Natural killer cell treated with Interleukin-12 subunit alpha and Interleukin-12 subunit beta and Interleukin-15 and Interleukin-18, amount 100 ng/mL, for 72 hours (primary cell): Measurements from ENCODE around the gene ZNF615. TPM values are rescaled to one million over a fixed set of nuclear protein-coding genes. Genes with fewer than 3 reads are reported as not detected.
A peak's percentile ranks its signal among the peaks of the same experiment; 100 is the strongest.
"Not testable (repeated sequence)": the region's sequence is repeated elsewhere in the genome, so short reads cannot be mapped to it uniquely, and the experiment has no call there.

Source experiments
- ATAC-seq, 2 donors: fragments of 150-1000 bp; cut with Tn5 transposase in 1 of 2; sonication (Bioruptor Pico), chemical (Tn5 transposase) in 1 of 2; 2 replicates each; pipeline ENCODE4 v1.10.0; 2021
- DNase-seq: peaks from one replicate; pipeline ENCODE4 v3.0.0; 2022; ENCODE audit warnings: low spot score
- H3K27ac Mint-ChIP-seq, 2 donors: 1 replicate in 1 of 2; 2 replicates in 1 of 2; pipeline ENCODE4 v1.8.0; 2022; ENCODE audit warnings: mixed read lengths in 2 of 2, mild to moderate bottlenecking in 1 of 2, moderate library complexity in 1 of 2
- H3K27me3 Mint-ChIP-seq, 2 donors: 1 replicate in 1 of 2; 2 replicates in 1 of 2; pipeline ENCODE4 v1.8.0; 2022; ENCODE audit warnings: mixed read lengths in 2 of 2
- H3K36me3 Mint-ChIP-seq: one replicate; pipeline ENCODE4 v1.8.0; 2022; ENCODE audit warnings: mixed read lengths
- H3K4me1 Mint-ChIP-seq, 2 donors: 1 replicate in 1 of 2; 2 replicates in 1 of 2; pipeline ENCODE4 v1.8.0; 2022; ENCODE audit warnings: low read depth in 2 of 2, mixed read lengths in 2 of 2, mild to moderate bottlenecking in 1 of 2
- H3K4me3 Mint-ChIP-seq: one replicate; pipeline ENCODE4 v1.8.0; 2022; ENCODE audit warnings: mixed read lengths
- H3K9me3 Mint-ChIP-seq: 2 replicates; pipeline ENCODE4 v1.8.0; 2022; ENCODE audit warnings: mixed read lengths
- total RNA-seq, 2 donors: library from RNA; stranded (reverse); gene quantifications; one replicate each; pipeline ENCODE4 v1.2.3, GENCODE V29; 2022

ZNF615 gene
- total RNA-seq, 2 donors from 2014 or later, result 6.8 to 12.9 TPM

- DNase-seq (no peak), ATAC-seq (no peak)
- Mint-ChIP-seq H3K4me1 (peaks cover 19 to 22% of the 10 kb centered on the region in 2 donors), H3K36me3 (peaks cover 42% of the 10 kb centered on the region), H3K4me3 (no peak overlapping the region), H3K9me3 (peaks cover 4% of the 10 kb centered on the region), H3K27me3 (no peaks in the 10 kb centered on the region), H3K27ac (no peak overlapping the region)
These were observed 2.7 kb upstream of the ZNF615 start for GRCh38 chr19:52010674-52011073.

DNA sequence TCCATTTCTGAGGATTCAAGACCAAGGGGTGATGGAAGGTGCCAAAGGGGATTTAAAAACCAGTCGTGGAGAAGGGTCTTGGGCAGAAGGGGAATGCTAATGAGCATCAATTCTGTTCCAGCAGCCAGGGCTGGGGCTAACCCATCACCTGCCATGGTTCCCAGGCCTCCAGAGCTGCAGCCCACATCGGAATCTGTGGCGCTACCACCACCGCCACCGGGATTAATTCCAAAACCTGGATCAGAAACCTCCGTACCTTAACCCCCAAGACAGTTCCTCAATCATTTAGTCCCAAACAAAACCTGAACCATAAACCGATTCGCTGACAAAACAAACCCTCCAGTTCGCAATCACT is 583 bp downstream of the ZNF615 start:
- Mint-ChIP-seq H3K4me3 (peak overlapping the region; percentile 100), H3K9me3 (peaks cover 4% of the 10 kb centered on the region), H3K27me3 (no peaks in the 10 kb centered on the region), H3K36me3 (peaks cover 41% of the 10 kb centered on the region), H3K4me1 (peaks cover 19 to 22% of the 10 kb centered on the region in 2 donors), H3K27ac (peak overlapping the region; percentile 89 to 90)
- DNase-seq (no peak), ATAC-seq (no peak)

DNA sequence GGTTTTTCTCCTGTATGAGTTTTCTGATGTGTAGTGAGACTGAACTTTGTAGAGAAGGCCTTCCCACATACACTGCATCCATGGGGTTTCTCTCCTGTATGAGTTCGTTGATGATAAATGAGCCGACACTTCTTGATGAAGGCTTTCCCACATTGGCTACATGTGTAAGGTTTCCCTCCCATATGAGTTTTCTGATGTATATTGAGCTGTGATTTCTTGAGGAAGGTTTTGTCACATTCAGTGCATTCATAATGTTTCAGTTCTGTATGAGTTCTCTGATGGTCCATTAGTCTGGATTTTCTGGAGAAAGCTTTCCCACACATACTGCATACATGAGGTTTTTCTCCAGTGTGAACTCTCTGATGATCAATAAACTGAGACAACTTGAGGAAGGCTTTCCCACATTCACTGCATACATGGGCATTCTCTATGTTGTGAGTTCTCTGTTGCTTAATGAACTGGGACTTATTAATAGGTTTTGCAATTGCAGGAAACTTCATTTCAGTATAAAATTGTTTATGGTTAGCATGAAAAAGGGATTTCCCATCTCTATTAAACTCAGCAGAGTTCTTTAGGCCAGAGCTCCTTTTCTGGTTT is 13.9 kb downstream of the ZNF615 start:
- Mint-ChIP-seq H3K4me1 (no peaks in the 10 kb centered on the region), H3K27me3 (no peaks in the 10 kb centered on the region), H3K27ac (no peak overlapping the region), H3K9me3 (peaks cover 29% of the 10 kb centered on the region), H3K36me3 (peaks cover 75% of the 10 kb centered on the region), H3K4me3 (no peak overlapping the region)
- ATAC-seq, result no peak
- no peak for DNase-seq

DNA sequence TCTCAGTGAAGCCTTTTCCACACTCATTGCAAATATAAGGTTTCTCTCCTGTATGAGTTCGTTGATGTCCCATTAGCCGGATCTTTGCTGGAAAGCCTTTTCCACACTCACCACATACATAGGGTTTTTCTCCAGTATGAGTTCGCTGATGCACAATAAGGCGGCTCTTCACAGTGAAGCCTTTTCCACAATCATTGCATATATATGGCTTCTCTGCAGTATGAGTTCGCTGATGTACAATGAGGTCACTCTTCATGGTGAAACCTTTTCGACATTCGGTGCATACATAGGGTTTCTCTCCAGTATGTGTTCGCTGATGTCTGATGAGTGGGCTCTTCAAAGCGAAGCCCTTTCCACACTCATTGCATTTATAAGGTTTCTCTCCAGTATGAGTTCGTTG is 14.6 kb downstream of the ZNF615 start:
- DNase-seq (no peak), ATAC-seq (no peak)
- no peaks in the 10 kb centered on the region for H3K27me3 Mint-ChIP-seq
- no peak overlapping the region for H3K4me3 Mint-ChIP-seq
- H3K9me3 Mint-ChIP-seq, result peaks cover 31% of the 10 kb centered on the region
- no peaks in the 10 kb centered on the region for H3K4me1 Mint-ChIP-seq
- H3K27ac Mint-ChIP-seq, result no peak overlapping the region
- peaks cover 77% of the 10 kb centered on the region for H3K36me3 Mint-ChIP-seq

GRCh38 chr19:51986309-51987291 is 21.4 kb downstream of the ZNF615 start, which contains the start of gene ZNF350:
TSS of gene ZNF350 (minus strand) at chr19:51986840. CDS start at chr19:51974360, 12,480 bp downstream.
- peak within 1 kb of the TSS; percentile 96 for H3K4me3 Mint-ChIP-seq
- peak; percentile 91 for DNase-seq
- peak within 1 kb of the TSS; percentile 75 to 92 for H3K27ac Mint-ChIP-seq
- peaks cover 24% of the 10 kb centered on the region for H3K9me3 Mint-ChIP-seq
- peak; percentile 100 for ATAC-seq
- H3K4me1 Mint-ChIP-seq, result peaks cover 8 to 9% of the 10 kb centered on the region in 2 donors
- peaks cover 60% of the 10 kb centered on the region for H3K36me3 Mint-ChIP-seq
- H3K27me3 Mint-ChIP-seq, result no peaks in the 10 kb centered on the region

GRCh38 chr19:51983361-51983760 is 24.6 kb downstream of the ZNF615 start:
- no peak for DNase-seq
- Mint-ChIP-seq H3K9me3 (peaks cover 23% of the 10 kb centered on the region), H3K27ac (no peak overlapping the region), H3K27me3 (no peaks in the 10 kb centered on the region), H3K4me1 (peaks cover 8 to 20% of the 10 kb centered on the region in 2 donors), H3K4me3 (no peak overlapping the region), H3K36me3 (peaks cover 70% of the 10 kb centered on the region)
- no peak for ATAC-seq

GRCh38 chr19:51980926-51981325 is 27.1 kb downstream of the ZNF615 start:
- DNase-seq, ATAC-seq, H3K27me3 Mint-ChIP-seq, H3K27ac Mint-ChIP-seq, H3K4me3 Mint-ChIP-seq: not testable (repeated sequence)
- H3K36me3 Mint-ChIP-seq, result peaks cover 76% of the 10 kb centered on the region
- peaks cover 19% of the 10 kb centered on the region for H3K9me3 Mint-ChIP-seq
- peaks cover 0 to 14% of the 10 kb centered on the region in 2 donors for H3K4me1 Mint-ChIP-seq

- Mint-ChIP-seq H3K4me3 (no peak overlapping the region), H3K36me3 (peaks cover 74% of the 10 kb centered on the region), H3K27ac (no peak overlapping the region), H3K27me3 (no peaks in the 10 kb centered on the region), H3K4me1 (peaks cover 0 to 14% of the 10 kb centered on the region in 2 donors), H3K9me3 (peaks cover 19% of the 10 kb centered on the region)
- no peak for ATAC-seq
- DNase-seq, result no peak
These were observed 27.8 kb downstream of the ZNF615 start for GRCh38 chr19:51980116-51980736.

DNA sequence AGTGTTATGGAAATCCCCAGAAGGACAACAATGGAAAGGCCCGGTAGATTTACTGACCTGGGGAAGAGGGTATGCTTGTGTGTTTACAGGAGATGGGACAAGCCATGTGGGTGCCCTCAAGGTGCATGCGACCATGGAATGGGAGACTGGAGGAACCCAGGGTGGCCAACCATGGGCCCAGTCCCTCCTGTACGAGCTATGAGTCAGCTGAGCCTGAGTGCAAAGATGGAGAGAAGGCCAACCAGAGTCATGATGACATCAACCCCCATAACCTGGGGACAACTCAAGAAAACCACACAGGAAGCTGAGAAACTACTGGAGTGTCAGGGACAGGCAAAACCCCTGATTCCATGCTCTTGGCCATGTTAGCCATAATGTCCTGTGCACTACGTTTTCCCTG is 29.1 kb downstream of the ZNF615 start:
- Mint-ChIP-seq H3K27ac (no peak overlapping the region), H3K4me1 (peaks cover 0 to 14% of the 10 kb centered on the region in 2 donors), H3K9me3 (peaks cover 23% of the 10 kb centered on the region), H3K27me3 (no peaks in the 10 kb centered on the region), H3K4me3 (no peak overlapping the region), H3K36me3 (peaks cover 80% of the 10 kb centered on the region)
- ATAC-seq, result no peak
- no peak for DNase-seq

DNA sequence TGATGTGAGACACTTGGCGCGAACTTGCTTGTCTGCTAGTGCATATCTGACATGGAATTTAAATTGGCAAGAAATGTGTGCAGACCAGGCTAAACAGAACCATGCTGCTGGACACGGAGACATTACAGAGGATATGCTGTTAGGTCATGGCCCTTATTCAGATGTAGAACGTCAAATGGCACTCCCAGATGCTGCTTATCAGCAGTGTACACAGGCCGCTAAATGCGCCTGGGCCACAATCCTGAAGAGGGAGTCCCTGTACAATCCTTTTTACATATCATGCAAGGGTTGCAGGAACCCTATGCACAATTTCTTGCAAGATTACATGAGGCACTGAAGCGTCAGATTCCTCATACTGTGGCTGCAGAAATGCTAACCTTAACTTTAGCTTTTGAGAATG is 30.7 kb downstream of the ZNF615 start:
- no peak for ATAC-seq
- Mint-ChIP-seq H3K4me1 (peaks cover 0 to 11% of the 10 kb centered on the region in 2 donors), H3K27ac (no peak overlapping the region), H3K36me3 (peaks cover 76% of the 10 kb centered on the region), H3K9me3 (peaks cover 23% of the 10 kb centered on the region), H3K27me3 (no peaks in the 10 kb centered on the region), H3K4me3 (no peak overlapping the region)
- DNase-seq, result no peak

DNA sequence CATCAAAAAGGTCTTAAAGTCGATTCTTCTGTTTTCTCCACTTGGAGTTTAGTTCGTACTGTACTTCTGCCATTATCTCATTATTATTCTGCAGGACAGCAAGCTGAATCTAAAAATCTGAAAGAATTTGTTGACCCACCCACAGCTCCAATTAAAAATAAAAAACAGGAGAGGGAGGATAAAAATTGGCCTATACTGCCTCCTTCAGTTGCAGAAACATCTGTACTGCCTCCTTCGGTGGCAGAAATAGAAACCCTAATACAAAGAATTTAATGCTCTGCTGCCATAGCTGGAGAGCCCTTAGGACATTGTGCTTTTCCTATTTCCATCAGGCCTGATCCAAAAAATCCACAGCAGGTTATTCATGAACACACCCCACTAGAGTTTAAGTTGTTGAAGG is 31.2 kb downstream of the ZNF615 start:
- Mint-ChIP-seq H3K9me3 (peaks cover 25% of the 10 kb centered on the region), H3K4me1 (peaks cover 0 to 11% of the 10 kb centered on the region in 2 donors)

DNA sequence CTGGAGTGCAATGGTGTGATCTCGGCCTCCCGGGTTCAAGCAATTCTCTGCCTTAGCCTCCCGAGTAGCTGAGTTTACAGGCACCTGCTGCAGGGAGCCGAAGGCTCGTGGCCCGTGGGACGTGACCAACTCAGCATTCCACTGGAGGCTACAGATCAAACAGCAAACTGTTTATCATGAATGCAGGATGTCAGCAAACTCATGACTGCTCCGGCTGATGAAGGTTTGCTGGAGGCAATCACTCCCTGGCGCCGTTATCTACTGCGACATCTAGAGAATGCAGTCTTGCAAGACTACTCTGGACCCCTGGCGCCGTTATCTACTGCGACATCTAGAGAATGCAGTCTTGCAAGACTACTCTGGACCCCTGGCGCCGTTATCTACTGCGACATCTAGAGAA is 32.2 kb downstream of the ZNF615 start:
- Mint-ChIP-seq H3K9me3 (peaks cover 25% of the 10 kb centered on the region), H3K36me3 (peaks cover 80% of the 10 kb centered on the region)
- not testable (repeated sequence) for H3K27me3 Mint-ChIP-seq, DNase-seq, ATAC-seq, H3K4me1 Mint-ChIP-seq, H3K4me3 Mint-ChIP-seq, H3K27ac Mint-ChIP-seq

More for the DNA sequence above, 31.2 kb downstream of the ZNF615 start:
- H3K27me3 Mint-ChIP-seq, result no peaks in the 10 kb centered on the region
- no peak overlapping the region for H3K4me3 Mint-ChIP-seq
- DNase-seq (no peak), ATAC-seq (no peak)
- H3K27ac Mint-ChIP-seq, result no peak overlapping the region
- peaks cover 78% of the 10 kb centered on the region for H3K36me3 Mint-ChIP-seq

DNA sequence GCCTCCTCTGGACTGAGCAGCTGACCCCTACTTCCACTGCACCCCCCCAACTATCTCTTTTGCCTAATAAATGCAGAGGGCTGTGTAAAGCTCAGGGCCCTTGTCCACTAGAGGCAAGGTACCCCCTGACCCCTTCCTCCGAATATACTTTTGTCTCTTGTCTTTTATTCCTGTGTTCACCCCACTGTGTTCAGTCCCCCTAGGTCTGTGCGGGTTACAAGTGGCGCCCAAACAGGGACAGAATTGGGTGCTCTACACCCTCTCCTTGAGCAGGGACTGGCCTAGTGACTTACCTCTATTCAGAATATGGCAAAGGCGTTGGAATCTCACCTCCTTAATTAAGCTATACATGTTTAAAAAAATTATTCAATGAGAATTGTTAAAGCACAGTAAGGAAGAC is 36.4 kb downstream of the ZNF615 start:
- H3K27me3 Mint-ChIP-seq, result no peaks in the 10 kb centered on the region
- no peak for ATAC-seq
- peaks cover 0 to 3% of the 10 kb centered on the region in 2 donors for H3K4me1 Mint-ChIP-seq
- peaks cover 28% of the 10 kb centered on the region for H3K9me3 Mint-ChIP-seq
- no peak overlapping the region for H3K27ac Mint-ChIP-seq
- H3K36me3 Mint-ChIP-seq, result peaks cover 74% of the 10 kb centered on the region
- no peak overlapping the region for H3K4me3 Mint-ChIP-seq
- DNase-seq, result no peak

- Mint-ChIP-seq H3K4me1 (peaks cover 0 to 3% of the 10 kb centered on the region in 2 donors), H3K36me3 (peaks cover 72% of the 10 kb centered on the region), H3K9me3 (peaks cover 26% of the 10 kb centered on the region), H3K27ac (no peak overlapping the region), H3K4me3 (no peak overlapping the region), H3K27me3 (no peaks in the 10 kb centered on the region)
- ATAC-seq, result no peak
- no peak for DNase-seq
These were observed 37.3 kb downstream of the ZNF615 start for GRCh38 chr19:51970718-51971117.
